B cell (primary cell): ENCODE results near the gene OSTF1.

ENCODE experiments used
- EZH2 ChIP-seq: IDR thresholded peaks from 2 replicates; pipeline ENCODE4 v1.6.1; 2012; ENCODE audit warnings: borderline replicate concordance, low read depth, mild to moderate bottlenecking, moderate library complexity, low read length; ENCODE audit not compliant: insufficient read depth, poor library complexity, severe bottlenecking
- TF ChIP-seq, protein P1 (sequence below): fragments of 200-600 bp; IDR thresholded peaks from one replicate; pipeline ENCODE4 v1.8.0; 2022; ENCODE audit warnings: antibody characterized with exemption, mild to moderate bottlenecking

DNA sequence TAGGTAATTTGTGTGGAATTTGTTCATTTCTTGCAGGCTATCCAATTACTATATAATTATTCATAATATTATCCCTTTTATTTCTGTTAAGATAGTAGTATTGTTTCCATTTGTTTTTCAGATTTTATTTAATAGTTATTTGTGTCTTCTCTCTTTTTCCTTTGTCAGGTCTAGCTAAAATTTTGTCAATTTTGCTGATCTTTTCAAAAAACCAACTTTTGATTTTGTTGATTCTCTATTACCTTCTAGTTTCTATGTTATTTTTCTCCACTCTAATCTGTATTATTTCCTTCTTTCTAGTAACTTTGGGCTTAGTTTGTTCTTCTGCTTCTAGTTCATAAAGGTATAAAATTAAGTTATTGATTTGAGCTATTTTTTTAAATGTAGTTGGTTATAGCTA is 76.3 kb downstream of the OSTF1 start:
- TF ChIP-seq, protein P1, sequence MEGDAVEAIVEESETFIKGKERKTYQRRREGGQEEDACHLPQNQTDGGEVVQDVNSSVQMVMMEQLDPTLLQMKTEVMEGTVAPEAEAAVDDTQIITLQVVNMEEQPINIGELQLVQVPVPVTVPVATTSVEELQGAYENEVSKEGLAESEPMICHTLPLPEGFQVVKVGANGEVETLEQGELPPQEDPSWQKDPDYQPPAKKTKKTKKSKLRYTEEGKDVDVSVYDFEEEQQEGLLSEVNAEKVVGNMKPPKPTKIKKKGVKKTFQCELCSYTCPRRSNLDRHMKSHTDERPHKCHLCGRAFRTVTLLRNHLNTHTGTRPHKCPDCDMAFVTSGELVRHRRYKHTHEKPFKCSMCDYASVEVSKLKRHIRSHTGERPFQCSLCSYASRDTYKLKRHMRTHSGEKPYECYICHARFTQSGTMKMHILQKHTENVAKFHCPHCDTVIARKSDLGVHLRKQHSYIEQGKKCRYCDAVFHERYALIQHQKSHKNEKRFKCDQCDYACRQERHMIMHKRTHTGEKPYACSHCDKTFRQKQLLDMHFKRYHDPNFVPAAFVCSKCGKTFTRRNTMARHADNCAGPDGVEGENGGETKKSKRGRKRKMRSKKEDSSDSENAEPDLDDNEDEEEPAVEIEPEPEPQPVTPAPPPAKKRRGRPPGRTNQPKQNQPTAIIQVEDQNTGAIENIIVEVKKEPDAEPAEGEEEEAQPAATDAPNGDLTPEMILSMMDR = no peak
- TF ChIP-seq EZH2 = no peak
